ENCODE measurements around the gene LINC01488.

DNA sequence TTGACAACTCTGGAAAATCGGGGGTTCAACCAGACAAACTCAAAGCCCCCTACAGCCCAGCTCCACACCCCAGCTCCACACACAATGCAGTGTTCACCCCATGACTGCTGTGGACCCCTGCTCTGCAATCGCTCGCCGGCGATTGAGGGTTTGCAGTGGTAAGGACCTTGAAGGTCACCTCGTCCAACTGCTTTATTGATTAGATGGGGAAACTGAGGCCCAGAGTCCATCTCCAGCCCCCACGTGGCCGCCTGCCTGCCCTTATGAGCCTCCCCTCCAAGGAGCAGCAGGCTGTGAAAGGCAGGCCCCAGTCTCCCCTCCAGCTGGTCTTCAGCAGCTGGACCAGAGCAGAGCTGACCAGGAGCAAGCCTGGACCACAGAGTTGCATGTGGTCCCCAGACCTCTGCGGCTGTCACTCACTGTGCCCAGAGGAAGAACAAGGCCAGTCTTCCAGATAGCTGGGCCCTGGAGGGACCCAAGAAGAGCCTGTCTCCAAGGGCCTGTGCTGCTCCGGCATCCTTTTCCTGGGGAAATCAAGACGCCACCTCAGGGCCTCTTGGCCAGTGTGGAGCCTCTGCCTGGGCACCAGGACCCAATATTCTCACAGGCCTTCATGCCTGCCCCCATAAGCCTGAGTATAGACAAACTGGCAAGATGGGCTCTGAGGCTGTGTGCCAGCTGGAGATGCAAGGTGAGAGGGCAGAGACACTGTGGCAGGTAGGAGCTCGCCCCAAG lies 8.8 kb upstream of the LINC01488 start:
- no peak for TF ChIP-seq EGR1 (IDR thresholded peaks at IDR 0.05; ENCODE audit: low read depth)
- TF ChIP-seq EZH2phosphoT487 (IDR thresholded peaks at IDR 0.05; ENCODE audit: borderline replicate concordance), result no peak
